ENCODE measurements around the gene ELK4. TPM values are rescaled to one million over a fixed set of nuclear protein-coding genes. Genes with fewer than 3 reads are reported as not detected.

Gene ELK4
- total and polyA plus RNA-seq, 2 of the 13 experiments (the other 11 are each of a cell fraction or from before 2014, with no cell fraction given): 8.3 to 13.1 TPM

DNA sequence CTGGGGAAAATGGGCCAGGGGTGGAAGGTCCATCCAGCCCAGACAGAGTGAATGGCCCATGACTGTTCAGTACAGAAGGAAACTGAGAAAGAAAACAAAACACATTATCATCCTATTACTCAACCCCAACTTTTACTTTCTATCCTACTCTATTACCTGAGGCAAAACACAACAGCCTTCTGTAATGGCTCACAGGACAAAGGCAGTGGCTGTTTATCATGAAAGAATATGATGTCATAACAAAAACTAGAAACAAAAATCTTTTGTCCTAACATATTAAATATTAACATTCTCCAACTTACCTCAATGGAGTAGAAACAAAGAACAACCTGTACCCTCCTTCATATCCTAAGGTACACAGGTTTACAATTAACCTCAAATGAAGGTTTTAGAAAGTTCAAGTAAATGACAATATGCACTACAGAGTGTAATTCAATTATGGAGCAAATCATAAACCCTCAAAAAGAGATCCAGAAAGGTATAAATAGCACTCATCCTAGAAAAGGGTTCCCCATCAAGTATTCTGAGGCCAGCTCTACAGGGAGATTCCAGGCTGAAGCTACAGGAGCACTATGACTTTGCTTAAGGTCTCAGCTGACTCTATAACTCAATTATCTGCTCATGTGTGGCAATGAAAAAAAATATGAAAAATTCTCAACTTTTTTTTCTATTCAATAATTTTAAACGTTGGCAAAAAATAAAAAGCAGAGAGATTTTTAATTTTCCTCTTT, 15.1 kb downstream of the ELK4 start (continued):
- TF ChIP-seq ZNF605 (CRISPR knock-in tag; IDR thresholded peaks at IDR 0.05) (no peak), DNMT3B (CRISPR knock-in tag; conservative IDR thresholded peaks at IDR 0.05) (no peak), ZNF781 (CRISPR knock-in tag; IDR thresholded peaks at IDR 0.05; ENCODE audit: borderline replicate concordance, not compliant biosample characterization) (no peak), MIER3 (CRISPR knock-in tag; IDR thresholded peaks at IDR 0.05; ENCODE audit: borderline replicate concordance) (no peak), RAD51 (IDR thresholded peaks at IDR 0.05; ENCODE audit: borderline replicate concordance) (no peak), ZNF562 (CRISPR knock-in tag; IDR thresholded peaks at IDR 0.05; ENCODE audit: borderline replicate concordance) (no peak), XRCC5 (optimal IDR thresholded peaks at IDR 0.05; ENCODE audit: low read length) (no peak), ZNF496 (CRISPR knock-in tag; IDR thresholded peaks at IDR 0.05; ENCODE audit: insufficient replicate concordance) (no peak), NFE2L1 (CRISPR knock-in tag; IDR thresholded peaks at IDR 0.05; ENCODE audit: borderline replicate concordance) (no peak), CREM (IDR thresholded peaks at IDR 0.05) (peak; percentile 43; the same call in 1 of the 2 replicates), CREM (CRISPR knock-in tag; IDR thresholded peaks at IDR 0.05) (no peak), ZNF557 (CRISPR knock-in tag; IDR thresholded peaks at IDR 0.05) (no peak), ELF3 (CRISPR knock-in tag; IDR thresholded peaks at IDR 0.05) (peak; percentile 33; the same call in 1 of the 2 replicates), CEBPB (IDR thresholded peaks at IDR 0.05; ENCODE audit: borderline replicate concordance, low read depth, low read length) (0 out of 2 replicates have a peak, but pooled peaks have one; percentile 9), U2AF2 (IDR thresholded peaks at IDR 0.05; ENCODE audit: low read depth, low read length) (no peak), ZNF484 (CRISPR knock-in tag; IDR thresholded peaks at IDR 0.05; ENCODE audit: borderline replicate concordance, low read depth) (no peak), YEATS4 (CRISPR knock-in tag; IDR thresholded peaks at IDR 0.05; ENCODE audit: borderline replicate concordance) (no peak), ZFP36 (IDR thresholded peaks at IDR 0.05; ENCODE audit: borderline replicate concordance, low read depth, low read length, partially characterized antibody) (no peak), TRIM24 (CRISPR knock-in tag; IDR thresholded peaks at IDR 0.05) (no peak), ELF1 (CRISPR knock-in tag; IDR thresholded peaks at IDR 0.05) (no peak), CENPT (CRISPR knock-in tag; IDR thresholded peaks at IDR 0.05; ENCODE audit: low read depth) (no peak), NFIC (IDR thresholded peaks at IDR 0.05; ENCODE audit: low read length) (0 out of 2 replicates have a peak, but pooled peaks have one; percentile 16), PTBP1 (IDR thresholded peaks at IDR 0.05; ENCODE audit: low read depth, low read length, poor library complexity, severe bottlenecking) (no peak), JARID2 (CRISPR knock-in tag; IDR thresholded peaks at IDR 0.05; ENCODE audit: insufficient replicate concordance) (no peak), ZNF674 (CRISPR knock-in tag; IDR thresholded peaks at IDR 0.05; ENCODE audit: low read depth) (no peak)
- TF ChIP-seq, protein P1, sequence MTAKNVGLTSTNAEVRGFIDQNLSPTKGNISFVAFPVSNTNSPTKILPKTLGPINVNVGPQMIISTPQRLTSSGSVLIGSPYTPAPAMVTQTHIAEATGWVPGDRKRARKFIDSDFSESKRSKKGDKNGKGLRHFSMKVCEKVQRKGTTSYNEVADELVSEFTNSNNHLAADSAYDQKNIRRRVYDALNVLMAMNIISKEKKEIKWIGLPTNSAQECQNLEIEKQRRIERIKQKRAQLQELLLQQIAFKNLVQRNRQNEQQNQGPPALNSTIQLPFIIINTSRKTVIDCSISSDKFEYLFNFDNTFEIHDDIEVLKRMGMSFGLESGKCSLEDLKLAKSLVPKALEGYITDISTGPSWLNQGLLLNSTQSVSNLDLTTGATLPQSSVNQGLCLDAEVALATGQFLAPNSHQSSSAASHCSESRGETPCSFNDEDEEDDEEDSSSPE (CRISPR knock-in tag; IDR thresholded peaks at IDR 0.05): no peak
- TF ChIP-seq, protein P2, sequence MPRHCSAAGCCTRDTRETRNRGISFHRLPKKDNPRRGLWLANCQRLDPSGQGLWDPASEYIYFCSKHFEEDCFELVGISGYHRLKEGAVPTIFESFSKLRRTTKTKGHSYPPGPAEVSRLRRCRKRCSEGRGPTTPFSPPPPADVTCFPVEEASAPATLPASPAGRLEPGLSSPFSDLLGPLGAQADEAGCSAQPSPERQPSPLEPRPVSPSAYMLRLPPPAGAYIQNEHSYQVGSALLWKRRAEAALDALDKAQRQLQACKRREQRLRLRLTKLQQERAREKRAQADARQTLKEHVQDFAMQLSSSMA (CRISPR knock-in tag; IDR thresholded peaks at IDR 0.05): no peak
- TF ChIP-seq, protein P3, sequence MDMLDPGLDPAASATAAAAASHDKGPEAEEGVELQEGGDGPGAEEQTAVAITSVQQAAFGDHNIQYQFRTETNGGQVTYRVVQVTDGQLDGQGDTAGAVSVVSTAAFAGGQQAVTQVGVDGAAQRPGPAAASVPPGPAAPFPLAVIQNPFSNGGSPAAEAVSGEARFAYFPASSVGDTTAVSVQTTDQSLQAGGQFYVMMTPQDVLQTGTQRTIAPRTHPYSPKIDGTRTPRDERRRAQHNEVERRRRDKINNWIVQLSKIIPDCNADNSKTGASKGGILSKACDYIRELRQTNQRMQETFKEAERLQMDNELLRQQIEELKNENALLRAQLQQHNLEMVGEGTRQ (IDR thresholded peaks at IDR 0.05; ENCODE audit: low read depth, low read length): no peak
- TF ChIP-seq, protein P3 (CRISPR knock-in tag; IDR thresholded peaks at IDR 0.05; ENCODE audit: borderline replicate concordance): no peak
